HEK293T (cell line): ENCODE data around the gene SNTG2.

ENCODE experiments used
- CTCF ChIA-PET: fragments of 350-600 bp; formaldehyde crosslinking; extraction: SDS; loops from one replicate; lab custom pipeline; 2021; ENCODE audit warnings: antibody characterized with exemption, inconsistent platforms; lab: Yijun Ruan, JAX
- POLR2A ChIA-PET: fragments of 350-600 bp; formaldehyde crosslinking; extraction: SDS; loops from one replicate; lab custom pipeline; 2020; ENCODE audit warnings: antibody characterized with exemption, inconsistent platforms; lab: Yijun Ruan, JAX
- DNase-seq: peaks from one replicate; pipeline ENCODE4 v3.0.0; 2012; ENCODE audit warnings: mixed read lengths; ENCODE audit errors: extremely low spot score
- ARNT ChIP-seq: fragments of 450-650 bp; IDR thresholded peaks from 2 replicates; pipeline ENCODE4 v1.6.1; 2017; ENCODE audit warnings: mild to moderate bottlenecking
- BHLHE40 ChIP-seq: fragments of 450-650 bp; IDR thresholded peaks from 2 replicates; pipeline ENCODE4 v1.6.1; 2016; ENCODE audit warnings: mild to moderate bottlenecking, moderate library complexity, borderline replicate concordance
- CTBP1 ChIP-seq: fragments of 450-650 bp; IDR thresholded peaks from 2 replicates; pipeline ENCODE4 v1.6.1; 2016; ENCODE audit warnings: borderline replicate concordance
- ELF4 ChIP-seq: fragments of 450-650 bp; IDR thresholded peaks from 2 replicates; pipeline ENCODE4 v1.6.1; 2017; ENCODE audit warnings: antibody characterized with exemption
- FOXA1 ChIP-seq: fragments of 450-650 bp; IDR thresholded peaks from 2 replicates; pipeline ENCODE4 v1.6.1; 2016; ENCODE audit warnings: mild to moderate bottlenecking
- FOXK2 ChIP-seq: fragments of 450-650 bp; IDR thresholded peaks from 2 replicates; pipeline ENCODE4 v1.6.1; 2016; ENCODE audit warnings: mild to moderate bottlenecking
- FOXM1 ChIP-seq: fragments of 450-650 bp; IDR thresholded peaks from 2 replicates; pipeline ENCODE4 v1.6.1; 2017; ENCODE audit warnings: mild to moderate bottlenecking, borderline replicate concordance
- HDGF ChIP-seq: fragments of 450-650 bp; IDR thresholded peaks from 2 replicates; pipeline ENCODE4 v1.6.1; 2017; ENCODE audit warnings: antibody characterized with exemption, borderline replicate concordance
- L3MBTL2 ChIP-seq: fragments of 450-650 bp; conservative IDR thresholded peaks from 2 replicates; pipeline ENCODE4 v1.6.1; 2016; ENCODE audit warnings: mild to moderate bottlenecking
- LEF1 ChIP-seq: fragments of 450-650 bp; IDR thresholded peaks from 2 replicates; pipeline ENCODE4 v1.6.1; 2017; ENCODE audit warnings: mild to moderate bottlenecking, borderline replicate concordance
- NFRKB ChIP-seq: fragments of 450-650 bp; IDR thresholded peaks from 2 replicates; pipeline ENCODE4 v1.6.1; 2016; ENCODE audit warnings: mild to moderate bottlenecking, moderate library complexity
- PKNOX1 ChIP-seq: fragments of 450-650 bp; IDR thresholded peaks from 2 replicates; pipeline ENCODE4 v1.6.1; 2016
- SP1 ChIP-seq: fragments of 450-650 bp; IDR thresholded peaks from 2 replicates; pipeline ENCODE4 v1.6.1; 2017
- SUZ12 ChIP-seq: fragments of 450-650 bp; IDR thresholded peaks from 2 replicates; pipeline ENCODE4 v1.6.1; 2016; ENCODE audit warnings: mild to moderate bottlenecking
- TARDBP ChIP-seq: fragments of 450-650 bp; IDR thresholded peaks from 2 replicates; pipeline ENCODE4 v1.6.1; 2016
- ZNF384 ChIP-seq: fragments of 450-650 bp; IDR thresholded peaks from 2 replicates; pipeline ENCODE4 v1.6.1; 2016

The SNTG2 gene

DNA sequence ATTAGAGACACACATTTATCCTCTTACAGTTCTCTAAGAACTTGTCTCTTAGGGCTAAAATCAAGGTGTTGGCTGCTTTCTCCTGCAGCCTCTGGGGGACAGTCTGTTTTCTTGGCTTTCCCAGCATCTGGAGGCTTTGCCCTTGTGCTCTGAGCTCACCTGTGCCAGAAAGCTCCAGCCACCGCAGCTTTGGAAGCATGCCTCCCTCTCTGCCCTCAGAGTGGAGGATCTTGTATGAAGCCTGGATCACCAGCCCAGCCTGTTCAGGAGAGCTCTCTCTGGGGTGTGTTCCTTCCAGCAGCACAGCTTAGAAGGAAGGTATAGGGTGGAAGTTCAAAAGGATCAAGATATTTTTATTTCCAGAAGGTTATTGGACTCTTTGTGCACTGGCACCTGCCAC lies 409.5 kb downstream of the SNTG2 start:
- ChIA-PET CTCF (no interaction called here), POLR2A (no interaction called here)
- TF ChIP-seq FOXK2: no peak
- TF ChIP-seq PKNOX1: no peak
- no peak for TF ChIP-seq LEF1
- no peak for TF ChIP-seq BHLHE40
- TF ChIP-seq ELF4: no peak
- no peak for TF ChIP-seq FOXM1
- no peak for TF ChIP-seq FOXA1
- no peak for TF ChIP-seq NFRKB
- TF ChIP-seq TARDBP: no peak
- TF ChIP-seq SP1: no peak
- no peak for TF ChIP-seq HDGF
- no peak for TF ChIP-seq L3MBTL2
- TF ChIP-seq CTBP1: no peak
- no peak for DNase-seq

- TF ChIP-seq TARDBP: no peak
- TF ChIP-seq LEF1: no peak
- no peak for TF ChIP-seq BHLHE40
- no peak for TF ChIP-seq ZNF384
- TF ChIP-seq PKNOX1: no peak
- TF ChIP-seq CTBP1: no peak
- no peak for TF ChIP-seq NFRKB
- TF ChIP-seq HDGF: no peak
- no peak for TF ChIP-seq SUZ12
- TF ChIP-seq ELF4: no peak
- no peak for TF ChIP-seq FOXK2
- TF ChIP-seq FOXA1: no peak
- TF ChIP-seq FOXM1: no peak
- TF ChIP-seq ARNT: no peak
- TF ChIP-seq SP1: no peak
- TF ChIP-seq L3MBTL2: no peak
- CTCF ChIA-PET: no interaction called here
- DNase-seq: no peak
- POLR2A ChIA-PET: no interaction called here
Observed at GRCh38 chr2:1360557-1361250, 410.1 kb downstream of the SNTG2 start.

DNA sequence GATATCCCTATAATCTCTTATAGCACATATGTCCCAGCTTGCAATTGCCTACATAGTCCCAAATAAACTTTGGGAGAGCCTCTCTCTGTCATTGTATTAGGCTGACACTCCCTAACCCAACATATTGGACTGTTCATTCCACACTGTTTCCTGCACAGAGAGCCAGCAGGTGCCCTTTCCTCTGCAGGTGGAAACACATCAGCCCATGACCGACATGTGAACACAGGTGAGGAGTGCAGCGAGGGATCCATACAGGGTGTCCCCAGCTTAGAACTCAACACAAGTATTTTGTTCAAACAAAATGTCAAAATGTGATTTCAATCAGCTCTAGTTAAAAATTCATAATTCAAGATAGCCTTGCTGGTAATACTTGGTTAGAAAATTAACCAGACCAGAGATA lies 412.7 kb downstream of the SNTG2 start:
- TF ChIP-seq ARNT (no peak), CTBP1 (no peak), SP1 (no peak), ELF4 (no peak)
- CTCF ChIA-PET: no interaction called here
- no peak for DNase-seq
- POLR2A ChIA-PET: no interaction called here

- no peak for DNase-seq
- no peak for TF ChIP-seq LEF1
- no peak for TF ChIP-seq SUZ12
- no peak for TF ChIP-seq NFRKB
- TF ChIP-seq FOXK2: no peak
- ChIA-PET POLR2A (no interaction called here), CTCF (no interaction called here)
Observed at GRCh38 chr2:1366546-1367134, 416.0 kb downstream of the SNTG2 start.

GRCh38 chr2:1367601-1368000 lies 417.0 kb downstream of the SNTG2 start:
- no peak for TF ChIP-seq ELF4
- TF ChIP-seq HDGF: no peak
- no peak for TF ChIP-seq FOXA1
- TF ChIP-seq L3MBTL2: no peak
- no peak for TF ChIP-seq SUZ12
- no peak for TF ChIP-seq LEF1
- TF ChIP-seq PKNOX1: no peak
- no peak for TF ChIP-seq SP1
- TF ChIP-seq FOXK2: no peak
- no peak for TF ChIP-seq TARDBP
- no peak for TF ChIP-seq FOXM1
- no peak for TF ChIP-seq CTBP1
- TF ChIP-seq BHLHE40: no peak
- ChIA-PET POLR2A (no interaction called here), CTCF (no interaction called here)
- no peak for DNase-seq

- DNase-seq: no peak
- ChIA-PET POLR2A (no interaction called here), CTCF (no interaction called here)
- TF ChIP-seq HDGF: no peak
Observed at GRCh38 chr2:1369905-1370304, 419.3 kb downstream of the SNTG2 start.

DNA sequence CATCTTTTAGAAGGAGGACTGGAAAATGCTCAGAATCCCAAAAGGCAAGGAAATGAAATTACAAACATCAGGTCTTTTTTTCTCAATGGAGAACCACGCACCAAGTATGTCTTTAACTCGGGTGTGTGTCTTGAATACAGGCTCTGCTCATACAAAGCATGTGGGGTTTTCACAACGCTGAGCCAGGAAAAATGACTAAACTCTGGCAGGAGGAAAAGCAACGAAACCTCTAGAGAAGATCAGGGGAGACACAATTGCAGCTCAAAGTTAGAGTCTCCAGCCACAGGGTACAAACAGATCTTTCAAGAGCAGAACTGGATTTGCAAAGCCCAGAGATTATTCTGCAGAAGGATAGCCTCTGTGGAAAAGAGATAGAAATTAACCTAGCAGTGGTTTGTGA lies 419.8 kb downstream of the SNTG2 start:
- POLR2A ChIA-PET: no interaction called here
- CTCF ChIA-PET: no interaction called here
- TF ChIP-seq CTBP1: no peak
- TF ChIP-seq FOXA1: no peak
- TF ChIP-seq HDGF: no peak
- no peak for TF ChIP-seq SP1
- TF ChIP-seq FOXK2: no peak
- TF ChIP-seq ZNF384: no peak
- no peak for TF ChIP-seq NFRKB
- no peak for TF ChIP-seq FOXM1
- no peak for TF ChIP-seq SUZ12
- TF ChIP-seq PKNOX1: no peak
- TF ChIP-seq ELF4: no peak
- no peak for TF ChIP-seq TARDBP
- no peak for TF ChIP-seq ARNT
- TF ChIP-seq L3MBTL2: no peak
- TF ChIP-seq LEF1: no peak
- TF ChIP-seq BHLHE40: no peak
- no peak for DNase-seq
